DND-41 (cell line): Measurements from ENCODE around the gene PREX1.

Experiments used
- ATAC-seq: fragments of 200-7000 bp; cut with Tn5 transposase; 3 replicates; pipeline ENCODE4 v1.9.1; 2021; ENCODE audit warnings: low read depth; ENCODE audit not compliant: insufficient read depth
- DNase-seq: peaks from one replicate; pipeline ENCODE4 v3.0.0-alpha.2; 2020
- H2AFZ ChIP-seq: 2 replicates; pipeline ENCODE4 v1.6.0; 2012; ENCODE audit warnings: low read depth, low read length
- H3K27ac ChIP-seq: 2 replicates; pipeline ENCODE4 v1.5.1; 2012; ENCODE audit warnings: low read length, inconsistent platforms
- H3K27me3 ChIP-seq: fragments of 200-600 bp; sonication (generic); 2 replicates; pipeline ENCODE4 v1.6.0; 2012; ENCODE audit warnings: low read length, mild to moderate bottlenecking, inconsistent platforms; ENCODE audit not compliant: insufficient read depth, poor library complexity
- H3K36me3 ChIP-seq: 2 replicates; pipeline ENCODE4 v1.5.1; 2012; ENCODE audit warnings: low read length, inconsistent platforms; ENCODE audit not compliant: insufficient read depth
- H3K4me1 ChIP-seq: 2 replicates; pipeline ENCODE4 v1.5.1; 2012; ENCODE audit warnings: mild to moderate bottlenecking, low read length; ENCODE audit not compliant: insufficient read depth
- H3K4me2 ChIP-seq: 2 replicates; pipeline ENCODE4 v1.6.0; 2012; ENCODE audit warnings: mild to moderate bottlenecking, moderate library complexity, low read length, inconsistent platforms; ENCODE audit not compliant: insufficient read depth
- H3K4me3 ChIP-seq, 2 experiments: fragments of 200-600 bp in 1 of 2; shearing (Covaris generic) in 1 of 2; 2 replicates each; pipeline ENCODE4 v1.5.1; 2012 to 2016; ENCODE audit warnings: inconsistent platforms in 2 of 2, low read length in 2 of 2, mild to moderate bottlenecking in 2 of 2, low read depth in 1 of 2, moderate library complexity in 1 of 2
- H3K79me2 ChIP-seq: 2 replicates; pipeline ENCODE4 v1.6.0; 2012; ENCODE audit warnings: low read length, inconsistent platforms; ENCODE audit not compliant: insufficient read depth
- H3K9ac ChIP-seq: 2 replicates; pipeline ENCODE4 v1.6.0; 2012; ENCODE audit warnings: low read depth, mild to moderate bottlenecking, inconsistent platforms, low read length, moderate library complexity
- H3K9me3 ChIP-seq: 2 replicates; pipeline ENCODE4 v1.5.1; 2012; ENCODE audit warnings: low read length, moderate library complexity, mild to moderate bottlenecking, inconsistent platforms; ENCODE audit not compliant: insufficient read depth, severe bottlenecking
- H4K20me1 ChIP-seq: 2 replicates; pipeline ENCODE4 v1.6.0; 2012; ENCODE audit warnings: low read length; ENCODE audit not compliant: insufficient read depth
- EZH2 ChIP-seq: IDR thresholded peaks from 3 replicates; pipeline ENCODE4 v1.6.1; 2012; ENCODE audit warnings: borderline replicate concordance, low read depth, mild to moderate bottlenecking, moderate library complexity, low read length, inconsistent platforms; ENCODE audit not compliant: severe bottlenecking
- TF ChIP-seq, protein P1 (sequence below): IDR thresholded peaks from 2 replicates; pipeline ENCODE4 v1.5.1; 2012; ENCODE audit warnings: borderline replicate concordance, low read length, moderate library complexity, mild to moderate bottlenecking; ENCODE audit not compliant: poor library complexity, severe bottlenecking; ENCODE audit errors: extremely low read depth

Gene PREX1

DNA sequence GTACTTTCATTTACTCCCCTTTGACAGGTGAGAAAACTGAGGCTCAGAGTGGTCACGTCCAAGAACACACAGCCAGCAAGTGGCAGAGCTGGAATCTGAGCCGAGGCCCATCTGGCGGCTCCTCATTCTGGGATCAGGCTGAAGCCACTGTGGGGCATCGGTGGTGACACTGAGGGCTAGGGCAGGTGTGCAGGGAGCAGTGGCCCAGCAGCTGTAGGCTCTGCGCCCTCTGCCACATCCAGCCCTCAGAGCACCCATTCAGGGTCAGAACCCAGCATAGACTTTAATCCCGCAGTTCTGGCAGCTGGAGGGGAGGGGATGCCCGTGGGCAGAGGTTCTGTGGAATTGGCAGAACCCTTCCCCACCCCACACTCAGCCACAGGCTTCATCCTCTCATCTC lies 210.3 kb downstream of the PREX1 start:
- ATAC-seq, result no peak
- no peak overlapping the region for H3K4me2 ChIP-seq

DNA sequence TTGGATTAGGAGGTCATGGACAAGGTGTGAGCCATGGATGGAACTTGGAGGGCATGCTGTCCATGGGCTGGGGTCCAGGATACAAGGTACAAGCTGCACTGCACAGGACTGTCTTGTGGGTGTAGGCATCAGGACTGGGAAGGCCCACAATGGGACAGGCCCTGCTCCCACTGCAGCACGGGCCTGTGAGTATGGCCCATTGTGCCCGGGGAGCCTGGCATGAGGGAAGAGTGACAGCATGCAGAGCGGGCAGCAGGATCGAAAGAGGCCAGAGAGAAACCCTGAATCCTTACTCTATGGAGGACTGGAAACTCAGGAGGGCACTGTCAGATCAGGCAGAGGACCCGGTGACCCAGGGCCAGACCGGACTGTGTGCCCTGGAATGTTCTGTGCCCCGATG lies 211.3 kb downstream of the PREX1 start:
- H4K20me1 ChIP-seq, result 0 out of 2 replicates have a peak, but pooled peaks cover 3% of the 10 kb centered on the region
- H3K4me3 ChIP-seq, result no peak overlapping the region
- no peak overlapping the region for H2AFZ ChIP-seq
- no peaks in the 10 kb centered on the region for H3K36me3 ChIP-seq
- ATAC-seq (no peak), DNase-seq (no peak)
- no peak overlapping the region for H3K4me2 ChIP-seq
- no peaks in the 10 kb centered on the region for H3K79me2 ChIP-seq
- H3K4me1 ChIP-seq, result peaks cover 5% of the 10 kb centered on the region
- no peak overlapping the region for H3K9ac ChIP-seq
- H3K27ac ChIP-seq, result no peak overlapping the region
- TF ChIP-seq, protein P1, sequence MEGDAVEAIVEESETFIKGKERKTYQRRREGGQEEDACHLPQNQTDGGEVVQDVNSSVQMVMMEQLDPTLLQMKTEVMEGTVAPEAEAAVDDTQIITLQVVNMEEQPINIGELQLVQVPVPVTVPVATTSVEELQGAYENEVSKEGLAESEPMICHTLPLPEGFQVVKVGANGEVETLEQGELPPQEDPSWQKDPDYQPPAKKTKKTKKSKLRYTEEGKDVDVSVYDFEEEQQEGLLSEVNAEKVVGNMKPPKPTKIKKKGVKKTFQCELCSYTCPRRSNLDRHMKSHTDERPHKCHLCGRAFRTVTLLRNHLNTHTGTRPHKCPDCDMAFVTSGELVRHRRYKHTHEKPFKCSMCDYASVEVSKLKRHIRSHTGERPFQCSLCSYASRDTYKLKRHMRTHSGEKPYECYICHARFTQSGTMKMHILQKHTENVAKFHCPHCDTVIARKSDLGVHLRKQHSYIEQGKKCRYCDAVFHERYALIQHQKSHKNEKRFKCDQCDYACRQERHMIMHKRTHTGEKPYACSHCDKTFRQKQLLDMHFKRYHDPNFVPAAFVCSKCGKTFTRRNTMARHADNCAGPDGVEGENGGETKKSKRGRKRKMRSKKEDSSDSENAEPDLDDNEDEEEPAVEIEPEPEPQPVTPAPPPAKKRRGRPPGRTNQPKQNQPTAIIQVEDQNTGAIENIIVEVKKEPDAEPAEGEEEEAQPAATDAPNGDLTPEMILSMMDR, result no peak
- no peak for TF ChIP-seq EZH2
- no peaks in the 10 kb centered on the region for H3K9me3 ChIP-seq
- no peaks in the 10 kb centered on the region for H3K27me3 ChIP-seq

More for the DNA sequence above, 210.3 kb downstream of the PREX1 start:
- Histone ChIP-seq H3K27me3 (no peaks in the 10 kb centered on the region), H3K4me3 (no peak overlapping the region), H3K9me3 (no peaks in the 10 kb centered on the region), H3K9ac (no peak overlapping the region), H3K79me2 (no peaks in the 10 kb centered on the region), H3K4me1 (peaks cover 5% of the 10 kb centered on the region), H2AFZ (no peak overlapping the region), H3K27ac (no peak overlapping the region), H3K36me3 (no peaks in the 10 kb centered on the region), H4K20me1 (0 out of 2 replicates have a peak, but pooled peaks cover 3% of the 10 kb centered on the region)
- no peak for DNase-seq
- TF ChIP-seq EZH2, result no peak
- TF ChIP-seq, protein P1, result no peak

DNA sequence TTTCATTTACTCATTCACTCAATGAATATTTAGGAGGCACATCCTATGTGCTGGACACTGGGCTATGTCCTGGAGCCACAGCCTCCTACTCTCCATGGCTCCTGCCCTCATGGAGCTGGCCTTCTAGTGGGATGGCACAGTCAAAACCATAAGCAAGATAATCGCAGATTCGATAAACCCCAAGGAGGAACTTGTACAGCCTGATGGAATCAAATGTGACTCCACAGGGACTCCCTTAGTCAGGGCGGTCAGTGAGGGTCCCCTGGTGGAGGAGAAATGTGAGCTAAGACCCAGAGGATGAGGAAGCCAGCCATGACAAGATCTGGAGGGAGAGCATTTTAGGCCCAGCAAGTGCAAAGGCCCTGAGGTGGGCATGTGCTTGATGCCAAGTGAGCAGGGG lies 211.9 kb downstream of the PREX1 start:
- TF ChIP-seq, protein P1, result no peak
- TF ChIP-seq EZH2, result no peak
- no peaks in the 10 kb centered on the region for H3K79me2 ChIP-seq
- no peak for DNase-seq
- 0 out of 2 replicates have a peak, but pooled peaks cover 1% of the 10 kb centered on the region for H3K4me1 ChIP-seq
- no peaks in the 10 kb centered on the region for H3K9me3 ChIP-seq
- H3K27ac ChIP-seq, result no peak overlapping the region
- H3K4me2 ChIP-seq, result no peak overlapping the region
- no peak overlapping the region for H3K4me3 ChIP-seq
- H3K9ac ChIP-seq, result no peak overlapping the region
- 0 out of 2 replicates have a peak, but pooled peaks cover 3% of the 10 kb centered on the region for H4K20me1 ChIP-seq
- H3K36me3 ChIP-seq, result no peaks in the 10 kb centered on the region
- H2AFZ ChIP-seq, result no peak overlapping the region
- no peak for ATAC-seq
- H3K27me3 ChIP-seq, result no peaks in the 10 kb centered on the region
